ENCODE measurements around the gene C9orf50. TPM values are rescaled to one million over a fixed set of nuclear protein-coding genes. Genes with fewer than 3 reads are reported as not detected.
A peak's percentile ranks its signal among the peaks of the same experiment; 100 is the strongest.

C9orf50 gene
- total RNA-seq, 1 experiment from 2014 or later = not detected

GRCh38 chr9:129576546-129577543, 44.1 kb downstream of the C9orf50 start:
- H2BK120ac ChIP-seq (ENCODE audit: low read depth, low read length, poor library complexity, severe bottlenecking) = no peak overlapping the region
- no peaks in the 10 kb centered on the region for H3K79me2 ChIP-seq (ENCODE audit: insufficient read depth, low read length)
- peak overlapping the region in 1 of 3 experiments; percentile 76; a peak in 1 of 7 replicates for H3K27ac Mint-ChIP-seq
- H2AFZ ChIP-seq (ENCODE audit: low read length) = no peak overlapping the region
- H3K23ac ChIP-seq (ENCODE audit: insufficient read length, low read depth, low read length) = no peak overlapping the region
- H2AK5ac ChIP-seq (ENCODE audit: insufficient read length, low read length) = no peak overlapping the region
- TF ChIP-seq CTCF (conservative IDR thresholded peaks at IDR 0.05) = no peak
- peaks cover 7 to 8% of the 10 kb centered on the region in 2 experiments; a peak in 4 of 5 replicates for H3K9me3 Mint-ChIP-seq
- H2BK20ac ChIP-seq (ENCODE audit: low read depth, low read length, poor library complexity, severe bottlenecking) = no peak overlapping the region
- H3K4me1 Mint-ChIP-seq = peaks cover 3% of the 10 kb centered on the region in 2 experiments; a peak in 3 of 4 replicates
- no peak overlapping the region for H3K18ac ChIP-seq (ENCODE audit: insufficient read length, low read depth, low read length)
- no peaks in the 10 kb centered on the region for H3K23me2 ChIP-seq (ENCODE audit: insufficient read length, low read depth, low read length, poor library complexity, severe bottlenecking)
- H3K4me1 ChIP-seq (ENCODE audit: insufficient read depth, low read length) = no peaks in the 10 kb centered on the region
- H3K9me3 ChIP-seq (ENCODE audit: control insufficient read depth, low read depth, low read length) = peaks cover 3% of the 10 kb centered on the region
- H3K4me2 ChIP-seq (ENCODE audit: insufficient read depth, insufficient read length, low read length) = no peak overlapping the region
- no peaks in the 10 kb centered on the region for H4K20me1 ChIP-seq (ENCODE audit: control insufficient read depth, insufficient read depth, insufficient read length)
- no peaks in the 10 kb centered on the region for H3K27me3 ChIP-seq (ENCODE audit: insufficient read depth, low read length)
- H3T11ph ChIP-seq (ENCODE audit: low read length) = no peak overlapping the region
- no peaks in the 10 kb centered on the region for H3K79me1 ChIP-seq (ENCODE audit: insufficient read depth, low read depth, low read length, poor library complexity, severe bottlenecking)
- peak overlapping the region; percentile 54 for H3K56ac ChIP-seq (ENCODE audit: insufficient read length, low read depth, low read length)
- no peak for DNase-seq
- no peak overlapping the region; the same call in 1 of the 2 replicates for H3K4ac ChIP-seq (ENCODE audit: low read depth, low read length)
- H4K5ac ChIP-seq (ENCODE audit: insufficient read length, low read depth, low read length) = peak overlapping the region; percentile 69
- H4K8ac ChIP-seq (replicated peaks; ENCODE audit: insufficient read length, low read depth, low read length) = peak overlapping the region; percentile 46
- peaks cover 29% of the 10 kb centered on the region for H3K27me3 Mint-ChIP-seq (ENCODE audit: low read depth)
- no peak overlapping the region for H4K91ac ChIP-seq (ENCODE audit: insufficient read length, low read depth, low read length)
- no peak overlapping the region for H3K14ac ChIP-seq (ENCODE audit: insufficient read depth, low read length)
- H3K9ac ChIP-seq (ENCODE audit: extremely low read depth, insufficient read length, low read length) = no peak overlapping the region
- H2BK15ac ChIP-seq (ENCODE audit: low read depth, low read length) = 0 out of 2 replicates have a peak overlapping the region, but pooled peaks have one; percentile 4
- H3K36me3 Mint-ChIP-seq (ENCODE audit: insufficient read depth in 1 of 3, low read depth in 3 of 3) = peaks cover 0 to 7% (median 6%) of the 10 kb centered on the region in 3 experiments; a peak in 6 of 7 replicates
- H2BK12ac ChIP-seq (ENCODE audit: insufficient read length, low read depth, low read length) = no peak overlapping the region
- H2BK5ac ChIP-seq (ENCODE audit: insufficient read length, low read length) = no peak overlapping the region
- no peak overlapping the region; a peak in 1 of 5 replicates for H3K4me3 Mint-ChIP-seq
- no peak overlapping the region for H3K27ac ChIP-seq (ENCODE audit: insufficient read length, low read depth, low read length)
- WGBS (ENCODE audit: extremely low coverage, insufficient read length, low lambda C conversion rate) = no CpG with 5 or more reads among the region's 34 CpGs

Data from H9 (cell line).